H9 (cell line): ENCODE data around the gene ARHGEF25. TPM values are rescaled to one million over a fixed set of nuclear protein-coding genes. Genes with fewer than 3 reads are reported as not detected.

Source experiments
- DNase-seq: peaks from one replicate; pipeline ENCODE4 v3.0.0-alpha.2; 2017
- H2AFZ ChIP-seq: one replicate; pipeline ENCODE4 v1.6.1; 2013; ENCODE audit warnings: mild to moderate bottlenecking, low read length, control low read depth, moderate library complexity
- H2AK5ac ChIP-seq: 2 replicates; pipeline ENCODE4 v1.6.1; 2013; ENCODE audit warnings: low read length, control low read depth, mixed read lengths; ENCODE audit not compliant: insufficient read length
- H2BK120ac ChIP-seq: one replicate; pipeline ENCODE4 v1.6.1; 2013; ENCODE audit warnings: low read depth, mild to moderate bottlenecking, low read length, control low read depth, inconsistent platforms; ENCODE audit not compliant: poor library complexity, severe bottlenecking
- H2BK12ac ChIP-seq: 2 replicates; pipeline ENCODE4 v1.6.1; 2013; ENCODE audit warnings: low read length, control low read depth, mixed read lengths, low read depth; ENCODE audit not compliant: insufficient read length
- H2BK15ac ChIP-seq: 2 replicates; pipeline ENCODE4 v1.6.1; 2013; ENCODE audit warnings: low read depth, low read length, control low read depth
- H2BK20ac ChIP-seq: one replicate; pipeline ENCODE4 v1.6.1; 2013; ENCODE audit warnings: low read depth, mild to moderate bottlenecking, low read length, control low read depth, inconsistent platforms; ENCODE audit not compliant: poor library complexity, severe bottlenecking
- H2BK5ac ChIP-seq: 2 replicates; pipeline ENCODE4 v1.6.1; 2013; ENCODE audit warnings: low read length, control low read depth, mixed read lengths; ENCODE audit not compliant: insufficient read length
- H3K14ac ChIP-seq: 2 replicates; pipeline ENCODE4 v1.6.1; 2013; ENCODE audit warnings: low read length, control low read depth; ENCODE audit not compliant: insufficient read depth
- H3K18ac ChIP-seq: 2 replicates; pipeline ENCODE4 v1.6.1; 2013; ENCODE audit warnings: low read depth, mild to moderate bottlenecking, mixed read lengths, low read length, control low read depth; ENCODE audit not compliant: insufficient read length
- H3K23ac ChIP-seq: 2 replicates; pipeline ENCODE4 v1.6.1; 2013; ENCODE audit warnings: low read length, control low read depth, mixed read lengths, low read depth; ENCODE audit not compliant: insufficient read length
- H3K23me2 ChIP-seq: 2 replicates; pipeline ENCODE4 v1.6.1; 2013; ENCODE audit warnings: low read depth, mild to moderate bottlenecking, mixed read lengths, low read length, control low read depth; ENCODE audit not compliant: insufficient read length, poor library complexity, severe bottlenecking
- H3K27ac ChIP-seq: 2 replicates; pipeline ENCODE4 v1.5.1; 2013; ENCODE audit warnings: low read length, control low read depth, mixed read lengths, low read depth; ENCODE audit not compliant: insufficient read length
- H3K27me3 ChIP-seq: 2 replicates; pipeline ENCODE4 v1.6.1; 2013; ENCODE audit warnings: low read length, control low read depth, inconsistent platforms; ENCODE audit not compliant: insufficient read depth
- H3K4ac ChIP-seq: 2 replicates; pipeline ENCODE4 v1.6.1; 2013; ENCODE audit warnings: low read depth, mild to moderate bottlenecking, control low read depth, inconsistent platforms, low read length, moderate library complexity
- H3K4me1 ChIP-seq: 2 replicates; pipeline ENCODE4 v1.6.1; 2013; ENCODE audit warnings: low read length, control low read depth, inconsistent platforms; ENCODE audit not compliant: insufficient read depth
- H3K4me2 ChIP-seq: 2 replicates; pipeline ENCODE4 v1.6.1; 2013; ENCODE audit warnings: low read length, control low read depth, mixed read lengths; ENCODE audit not compliant: insufficient read length, insufficient read depth
- H3K56ac ChIP-seq: 2 replicates; pipeline ENCODE4 v1.6.1; 2013; ENCODE audit warnings: low read depth, mild to moderate bottlenecking, mixed read lengths, low read length, control low read depth; ENCODE audit not compliant: insufficient read length
- H3K79me1 ChIP-seq: 2 replicates; pipeline ENCODE4 v1.6.1; 2013; ENCODE audit warnings: low read depth, mild to moderate bottlenecking, moderate library complexity, low read length, control low read depth, inconsistent platforms; ENCODE audit not compliant: insufficient read depth, poor library complexity, severe bottlenecking
- H3K79me2 ChIP-seq: 2 replicates; pipeline ENCODE4 v1.6.1; 2013; ENCODE audit warnings: low read length, control low read depth, inconsistent platforms; ENCODE audit not compliant: insufficient read depth
- H3K9ac ChIP-seq: 2 replicates; pipeline ENCODE4 v1.6.1; 2013; ENCODE audit warnings: low read length, control low read depth, mixed read lengths; ENCODE audit not compliant: insufficient read length; ENCODE audit errors: extremely low read depth
- H3K9me3 ChIP-seq: one replicate; pipeline ENCODE4 v1.6.1; 2013; ENCODE audit warnings: low read depth, low read length, inconsistent platforms; ENCODE audit not compliant: control insufficient read depth
- H3T11ph ChIP-seq: one replicate; pipeline ENCODE4 v1.6.1; 2013; ENCODE audit warnings: mild to moderate bottlenecking, low read length, control low read depth, inconsistent platforms
- H4K20me1 ChIP-seq: one replicate; pipeline ENCODE4 v1.6.1; 2013; ENCODE audit not compliant: control insufficient read depth, insufficient read length, insufficient read depth
- H4K5ac ChIP-seq: 2 replicates; pipeline ENCODE4 v1.6.1; 2013; ENCODE audit warnings: low read depth, mild to moderate bottlenecking, mixed read lengths, low read length, control low read depth; ENCODE audit not compliant: insufficient read length
- H4K8ac ChIP-seq: replicated peaks from 2 replicates; pipeline ENCODE4 v1.6.1; 2013; ENCODE audit warnings: low read length, control low read depth, mixed read lengths, low read depth; ENCODE audit not compliant: insufficient read length
- H4K91ac ChIP-seq: 2 replicates; pipeline ENCODE4 v1.6.1; 2013; ENCODE audit warnings: low read depth, mild to moderate bottlenecking, moderate library complexity, mixed read lengths, low read length, control low read depth; ENCODE audit not compliant: insufficient read length
- H3K27ac Mint-ChIP-seq, 3 experiments: 2 replicates in 2 of 3; 3 replicates in 1 of 3; pipeline ENCODE4 v1.8.0; 2020 to 2021; ENCODE audit warnings: mixed read lengths in 3 of 3, mild to moderate bottlenecking in 1 of 3, moderate library complexity in 1 of 3
- H3K27me3 Mint-ChIP-seq: 2 replicates; pipeline ENCODE4 v1.8.0; 2021; ENCODE audit warnings: low read depth, mild to moderate bottlenecking, moderate library complexity, mixed read lengths
- H3K36me3 Mint-ChIP-seq, 3 experiments: 2 replicates in 2 of 3; 3 replicates in 1 of 3; pipeline ENCODE4 v1.8.0; 2020 to 2021; ENCODE audit warnings: low read depth in 3 of 3, mixed read lengths in 3 of 3; ENCODE audit not compliant: insufficient read depth in 1 of 3
- H3K4me1 Mint-ChIP-seq, 2 experiments: 2 replicates each; pipeline ENCODE4 v1.8.0; 2020; ENCODE audit warnings: mixed read lengths in 2 of 2
- H3K4me3 Mint-ChIP-seq, 2 experiments: 2 replicates in 1 of 2; 3 replicates in 1 of 2; pipeline ENCODE4 v1.8.0; 2020 to 2021; ENCODE audit warnings: mild to moderate bottlenecking in 2 of 2, mixed read lengths in 2 of 2, moderate library complexity in 1 of 2
- H3K9me3 Mint-ChIP-seq, 2 experiments: 2 replicates in 1 of 2; 3 replicates in 1 of 2; pipeline ENCODE4 v1.8.0; 2020; ENCODE audit warnings: mild to moderate bottlenecking in 2 of 2, mixed read lengths in 2 of 2, moderate library complexity in 1 of 2
- WGBS: extraction: QIAGEN DNeasy Blood & Tissue Kit; methylation state at CpG from one replicate; pipeline ENCODE4 v1.1.7; 2013; ENCODE audit warnings: missing lambda C conversion rate, low lambda C conversion rate, mixed read lengths; ENCODE audit not compliant: insufficient read length; ENCODE audit errors: extremely low coverage; 5-methylcytosine and 5-hydroxymethylcytosine counted together
- total RNA-seq: library from RNA; stranded (reverse); gene quantifications from 2 replicates; pipeline ENCODE4 v1.2.1, GENCODE V29; 2021
- TF ChIP-seq, protein P1 (sequence below): fragments of 200-600 bp; sonication (generic); conservative IDR thresholded peaks from 3 replicates; pipeline ENCODE4 v1.8.0; 2021; ENCODE audit warnings: antibody characterized with exemption, mild to moderate bottlenecking

Gene ARHGEF25
- total RNA-seq, 1 experiment from 2014 or later: 22.6 TPM

DNA sequence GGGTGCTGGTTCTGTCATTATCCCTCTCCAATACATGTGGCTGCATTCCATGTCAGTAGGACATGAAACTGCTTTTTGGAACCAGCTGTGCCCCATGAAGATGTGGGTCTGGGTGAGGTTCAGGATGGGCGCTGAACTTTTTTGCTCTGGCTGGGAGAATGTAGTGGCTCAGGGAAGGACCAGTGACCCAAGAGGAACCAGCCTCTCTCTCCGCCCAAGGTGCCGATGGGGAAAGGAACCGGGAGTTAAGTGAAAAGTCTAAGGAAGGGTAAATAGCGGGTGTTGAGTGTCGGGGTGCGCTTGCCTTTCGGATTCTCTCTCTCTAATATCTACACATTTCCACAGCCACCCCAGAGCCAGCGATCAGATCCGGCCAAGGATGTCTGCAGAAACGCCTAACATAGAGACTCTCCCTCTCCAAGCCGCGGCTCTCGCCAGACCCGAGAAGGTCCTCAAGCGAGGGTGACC, 7.8 kb downstream of the ARHGEF25 start:
- Mint-ChIP-seq H3K36me3 (peaks cover 9 to 32% (median 17%) of the 10 kb centered on the region in 3 experiments), H3K27me3 (peaks cover 79% of the 10 kb centered on the region), H3K27ac (no peak overlapping the region; a peak in 1 of 7 replicates), H3K4me3 (peak overlapping the region; percentile 48 to 80; a peak in 4 of 5 replicates), H3K9me3 (peaks cover 0 to 5% of the 10 kb centered on the region in 2 experiments; a peak in 3 of 5 replicates), H3K4me1 (peaks cover 30 to 37% of the 10 kb centered on the region in 2 experiments)
- Histone ChIP-seq H3K79me1 (no peaks in the 10 kb centered on the region), H3K79me2 (no peaks in the 10 kb centered on the region), H3K9ac (no peak overlapping the region), H2BK20ac (no peak overlapping the region), H2AFZ (no peak overlapping the region), H3T11ph (no peak overlapping the region), H2BK5ac (no peak overlapping the region), H3K4me2 (peak overlapping the region; percentile 71), H4K8ac (no peak overlapping the region), H2BK12ac (no peak overlapping the region), H3K27me3 (peaks cover 73% of the 10 kb centered on the region), H3K56ac (no peak overlapping the region), H4K5ac (no peak overlapping the region), H3K4me1 (no peaks in the 10 kb centered on the region), H3K18ac (no peak overlapping the region), H4K91ac (no peak overlapping the region), H2AK5ac (no peak overlapping the region), H2BK120ac (no peak overlapping the region), H3K14ac (no peak overlapping the region), H2BK15ac (no peak overlapping the region), H4K20me1 (no peaks in the 10 kb centered on the region), H3K23ac (no peak overlapping the region), H3K23me2 (peaks cover 12% of the 10 kb centered on the region), H3K9me3 (no peaks in the 10 kb centered on the region), H3K4ac (no peak overlapping the region), H3K27ac (no peak overlapping the region)
- no peak for DNase-seq
- no CpG with 5 or more reads among the region's 16 CpGs for WGBS
- TF ChIP-seq, protein P1, sequence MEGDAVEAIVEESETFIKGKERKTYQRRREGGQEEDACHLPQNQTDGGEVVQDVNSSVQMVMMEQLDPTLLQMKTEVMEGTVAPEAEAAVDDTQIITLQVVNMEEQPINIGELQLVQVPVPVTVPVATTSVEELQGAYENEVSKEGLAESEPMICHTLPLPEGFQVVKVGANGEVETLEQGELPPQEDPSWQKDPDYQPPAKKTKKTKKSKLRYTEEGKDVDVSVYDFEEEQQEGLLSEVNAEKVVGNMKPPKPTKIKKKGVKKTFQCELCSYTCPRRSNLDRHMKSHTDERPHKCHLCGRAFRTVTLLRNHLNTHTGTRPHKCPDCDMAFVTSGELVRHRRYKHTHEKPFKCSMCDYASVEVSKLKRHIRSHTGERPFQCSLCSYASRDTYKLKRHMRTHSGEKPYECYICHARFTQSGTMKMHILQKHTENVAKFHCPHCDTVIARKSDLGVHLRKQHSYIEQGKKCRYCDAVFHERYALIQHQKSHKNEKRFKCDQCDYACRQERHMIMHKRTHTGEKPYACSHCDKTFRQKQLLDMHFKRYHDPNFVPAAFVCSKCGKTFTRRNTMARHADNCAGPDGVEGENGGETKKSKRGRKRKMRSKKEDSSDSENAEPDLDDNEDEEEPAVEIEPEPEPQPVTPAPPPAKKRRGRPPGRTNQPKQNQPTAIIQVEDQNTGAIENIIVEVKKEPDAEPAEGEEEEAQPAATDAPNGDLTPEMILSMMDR: no peak
